Pancreas (tissue), 10 donors: ENCODE measurements around the gene TFCP2. TPM values are rescaled to one million over a fixed set of nuclear protein-coding genes. Genes with fewer than 3 reads are reported as not detected.

Source experiments
- ATAC-seq, 4 donors: fragments of 200-7000 bp; cut with Tn5 transposase; one replicate each; pipeline versions ENCODE4 v1.8.0 to v1.9.1; 2020; ENCODE audit warnings: mild to moderate bottlenecking in 4 of 4, moderate library complexity in 4 of 4
- DNase-seq, 6 donors: peaks; one replicate each; pipeline ENCODE4 v3.0.0-alpha.2; 2020
- FAIRE-seq: peaks from 2 replicates; lab custom pipeline; 2012; peaks lifted over from hg19 to GRCh38; lab: Jason Lieb, UNC
- H3K27ac ChIP-seq, 4 donors: fragments of 200-600 bp; sonication (generic); 1 replicate in 3 of 4; 2 replicates in 1 of 4; pipeline versions ENCODE4 v1.5.0 to v1.8.0; 2020
- H3K27me3 ChIP-seq, 4 donors: fragments of 200-600 bp; one replicate each; pipeline ENCODE4 v1.8.0; 2021
- H3K36me3 ChIP-seq, 3 donors: fragments of 200-600 bp; sonication (generic) in 1 of 3; one replicate each; pipeline versions ENCODE4 v1.5.0 to v1.8.0; 2020 to 2021
- H3K4me1 ChIP-seq, 3 donors: fragments of 200-600 bp; one replicate each; pipeline ENCODE4 v1.8.0; 2021
- H3K4me3 ChIP-seq, 4 donors: fragments of 200-600 bp; sonication (generic) in 2 of 4; one replicate each; pipeline versions ENCODE4 v1.5.0 to v1.8.0; 2020 to 2021
- H3K9me3 ChIP-seq, 4 donors: fragments of 200-600 bp; one replicate each; pipeline ENCODE4 v1.8.0; 2021
- CTCF ChIP-seq, 4 donors: fragments of 200-600 bp; sonication (generic) in 3 of 4; IDR thresholded peaks; one replicate each; pipeline versions ENCODE4 v1.5.0 to v1.8.0; 2021; ENCODE audit warnings: antibody characterized with exemption in 4 of 4
- WGBS, 2 donors: extraction: QIAGEN DNeasy Blood & Tissue Kit; methylation state at CpG; one replicate each; pipeline ENCODE4 v1.1.7; 2013; 5-methylcytosine and 5-hydroxymethylcytosine counted together
- intact Hi-C, 3 donors: fragments of 100-400 bp; cut with DNase I; formaldehyde crosslinking; loops; one replicate each; pipeline versions ENCODE4 v1.11.1 to v1.14.2; 2022
- polyA plus RNA-seq, 2 donors: library from polyadenylated mRNA; stranded (reverse); fragments of 200-250 nt; gene quantifications; one replicate each; pipeline ENCODE4 v1.2.3, GENCODE V29; 2013
- total RNA-seq, 6 donors: library from RNA; stranded (reverse); fragmentation: NEBNext Ultra II Directional in 4 of 6; extraction: Animal tissue kit (Norgen Biotek cat#: 25700) in 4 of 6; gene quantifications; one replicate each; pipeline versions ENCODE4 v1.2.1 to v1.2.4, GENCODE V29; 2021 to 2023
- donor health status: healthy with polysubstance abuse.
- donor health status: DM: no; HTN: no; CAD: no; lungs with moderate emphysema.
- donor health status: DM: no; HTN: no; CAD: no.
- donor health status: control.
- donor health status: control.
- donor health status: Bipolar disorder and iron deficiency.
- donor health status: DM: yes; HTN: yes; CAD: no.
- donor health status: DM: no; HTN: no; CAD: no.
- donor health status: DM: no; HTN: no; CAD: no.
- donor health status: DM: yes; HTN: yes; CAD: no.

TFCP2 gene
- total and polyA plus RNA-seq, 8 donors, result 6.7 to 15.3 (median 9.1) TPM

GRCh38 chr12:51191516-51192283 is 18.8 kb upstream of the TFCP2 start:
- FAIRE-seq (no peak), DNase-seq (no peak), ATAC-seq (no peak)
- 86 to 91% methylated on average over 12 of the region's 12 CpGs for WGBS, 2 donors
- intact Hi-C loops, result no loop called here
- Histone ChIP-seq H3K36me3 (no peaks in the 10 kb centered on the region), H3K9me3 (no peaks in the 10 kb centered on the region), H3K4me1 (no peaks in the 10 kb centered on the region), H3K4me3 (no peak overlapping the region), H3K27me3 (no peaks in the 10 kb centered on the region), H3K27ac (no peak overlapping the region)
- TF ChIP-seq CTCF (IDR thresholded peaks at IDR 0.05), result no peak

- WGBS, 2 donors, result 87 to 90% methylated on average over 4 of the region's 4 CpGs
- DNase-seq, result no peak
- intact Hi-C loops, result no loop called here
These were observed 17.9 kb upstream of the TFCP2 start for GRCh38 chr12:51190820-51191219.

GRCh38 chr12:51189790-51190355 is 16.9 kb upstream of the TFCP2 start:
- ATAC-seq, result no peak
- intact Hi-C loops, result no loop called here
- WGBS, 2 donors, result 87% methylated on average over 14 of the region's 14 CpGs
- Histone ChIP-seq H3K27me3 (no peaks in the 10 kb centered on the region), H3K27ac (no peak overlapping the region), H3K36me3 (no peaks in the 10 kb centered on the region), H3K4me1 (no peaks in the 10 kb centered on the region), H3K9me3 (no peaks in the 10 kb centered on the region), H3K4me3 (no peak overlapping the region)
- no peak for TF ChIP-seq CTCF (IDR thresholded peaks at IDR 0.05)
- no peak for FAIRE-seq
- DNase-seq, result no peak

More at GRCh38 chr12:51190820-51191219, 17.9 kb upstream of the TFCP2 start:
- Histone ChIP-seq H3K4me3 (no peak overlapping the region), H3K27me3 (no peaks in the 10 kb centered on the region), H3K27ac (no peak overlapping the region), H3K9me3 (no peaks in the 10 kb centered on the region), H3K36me3 (no peaks in the 10 kb centered on the region), H3K4me1 (no peaks in the 10 kb centered on the region)
- TF ChIP-seq CTCF (IDR thresholded peaks at IDR 0.05), result no peak
- no peak for ATAC-seq
- no peak for FAIRE-seq

GRCh38 chr12:51188359-51189051 is 15.6 kb upstream of the TFCP2 start:
- H3K36me3 ChIP-seq, result no peaks in the 10 kb centered on the region
- 88 to 92% methylated on average over 14 of the region's 14 CpGs for WGBS, 2 donors
- no peak for ATAC-seq
- FAIRE-seq, result no peak
- DNase-seq, result no peak
- peaks cover 0 to 8% (median 0%) of the 10 kb centered on the region in 3 donors for H3K4me1 ChIP-seq
- H3K27me3 ChIP-seq, result no peaks in the 10 kb centered on the region
- no peak for TF ChIP-seq CTCF (IDR thresholded peaks at IDR 0.05)
- intact Hi-C loops, result no loop called here
- H3K27ac ChIP-seq, result no peak overlapping the region
- H3K9me3 ChIP-seq, result no peaks in the 10 kb centered on the region
- H3K4me3 ChIP-seq, result no peak overlapping the region
